NK-92 (cell line): ENCODE results near the gene VAV2.
"Not testable (repeated sequence)": the region's sequence is repeated elsewhere in the genome, so short reads cannot be mapped to it uniquely, and the experiment has no call there.

Experiments
- DNase-seq: peaks from one replicate; lab custom pipeline; 2025; ENCODE audit not compliant: unreplicated experiment; lab: John Stamatoyannopoulos, UW

Gene VAV2

DNA sequence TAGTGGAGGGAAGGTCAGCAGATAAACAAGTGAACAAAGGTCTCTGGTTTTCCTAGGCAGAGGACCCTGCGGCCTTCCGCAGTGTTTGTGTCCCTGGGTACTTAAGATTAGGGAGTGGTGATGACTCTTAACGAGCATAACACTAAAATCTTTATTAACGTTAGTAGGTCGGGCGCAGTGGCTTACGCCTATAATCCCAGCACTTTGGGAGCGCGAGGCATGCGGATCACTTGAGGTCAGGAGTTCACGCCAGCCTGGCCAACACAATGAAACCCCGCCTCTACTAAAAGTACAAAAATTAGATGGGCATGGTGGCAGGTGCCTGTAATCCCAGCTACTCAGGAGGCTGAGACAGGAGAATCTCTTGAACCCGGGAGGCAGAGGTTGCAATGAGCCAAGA lies 96.1 kb downstream of the VAV2 start:
- not testable (repeated sequence) for DNase-seq

DNA sequence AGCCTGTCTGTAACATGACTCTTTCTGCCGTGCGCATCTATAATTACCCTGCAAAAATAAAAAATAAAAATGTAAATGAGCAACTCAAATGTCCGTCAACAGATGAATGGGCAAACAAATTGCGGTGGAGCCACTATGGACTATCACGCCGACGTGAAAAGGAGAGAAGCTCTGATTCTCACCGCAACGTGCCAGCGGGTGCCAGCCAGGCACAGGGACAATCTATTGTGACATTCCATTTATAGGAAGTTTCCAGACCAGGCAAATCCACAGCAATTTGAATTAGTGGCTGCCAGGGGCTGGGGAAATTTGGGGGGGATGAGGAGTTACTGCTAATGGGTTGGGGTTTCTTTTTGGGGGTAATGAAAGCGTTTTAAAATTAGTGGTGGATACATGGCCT lies 96.8 kb downstream of the VAV2 start:
- DNase-seq, result no peak

DNA sequence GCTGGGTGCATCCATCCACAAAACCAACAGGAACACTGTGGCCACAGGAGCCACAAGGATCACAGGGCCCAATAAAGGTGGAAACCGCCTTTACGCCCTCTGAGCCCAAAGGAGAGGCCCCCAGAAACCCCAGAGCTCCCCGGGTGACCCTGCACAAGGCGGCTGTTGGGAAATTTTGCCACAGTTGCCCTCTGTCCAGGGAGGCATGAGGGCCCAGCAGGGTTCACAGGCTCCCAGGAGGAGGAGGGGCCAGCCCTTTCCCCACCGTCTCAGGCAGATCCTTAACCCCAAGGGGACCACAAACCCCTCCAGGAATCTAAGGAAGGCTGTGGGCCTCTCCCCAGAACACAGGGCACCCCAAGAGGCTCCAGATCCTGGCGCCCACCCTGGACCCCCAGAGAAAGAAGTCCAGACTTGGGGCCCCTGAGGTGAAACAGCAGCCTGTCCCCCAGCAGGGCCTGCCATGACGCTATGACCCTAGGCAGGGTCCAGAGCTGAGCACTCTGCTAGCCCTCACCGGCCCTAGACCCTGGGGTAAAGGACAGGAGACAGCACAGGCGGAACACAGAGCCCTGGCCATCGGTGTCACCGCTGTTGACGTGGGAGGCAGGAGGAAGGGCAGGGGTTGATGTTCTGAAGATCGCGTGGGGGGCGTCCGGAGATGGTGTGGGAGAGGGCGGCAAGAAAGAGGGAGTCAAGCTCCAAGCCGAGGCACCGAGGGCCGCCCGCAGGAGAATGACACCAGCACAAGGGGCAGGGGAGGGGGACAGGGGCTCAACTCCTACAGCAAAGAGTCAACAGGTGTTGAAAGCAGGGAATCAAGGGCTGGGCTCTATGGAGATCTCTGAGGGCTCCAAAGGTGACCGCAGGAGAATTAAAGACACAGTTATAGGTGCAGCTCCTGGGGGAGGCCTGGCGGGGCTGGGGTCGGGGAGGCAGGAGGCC lies 97.5 kb downstream of the VAV2 start:
- no peak for DNase-seq

DNA sequence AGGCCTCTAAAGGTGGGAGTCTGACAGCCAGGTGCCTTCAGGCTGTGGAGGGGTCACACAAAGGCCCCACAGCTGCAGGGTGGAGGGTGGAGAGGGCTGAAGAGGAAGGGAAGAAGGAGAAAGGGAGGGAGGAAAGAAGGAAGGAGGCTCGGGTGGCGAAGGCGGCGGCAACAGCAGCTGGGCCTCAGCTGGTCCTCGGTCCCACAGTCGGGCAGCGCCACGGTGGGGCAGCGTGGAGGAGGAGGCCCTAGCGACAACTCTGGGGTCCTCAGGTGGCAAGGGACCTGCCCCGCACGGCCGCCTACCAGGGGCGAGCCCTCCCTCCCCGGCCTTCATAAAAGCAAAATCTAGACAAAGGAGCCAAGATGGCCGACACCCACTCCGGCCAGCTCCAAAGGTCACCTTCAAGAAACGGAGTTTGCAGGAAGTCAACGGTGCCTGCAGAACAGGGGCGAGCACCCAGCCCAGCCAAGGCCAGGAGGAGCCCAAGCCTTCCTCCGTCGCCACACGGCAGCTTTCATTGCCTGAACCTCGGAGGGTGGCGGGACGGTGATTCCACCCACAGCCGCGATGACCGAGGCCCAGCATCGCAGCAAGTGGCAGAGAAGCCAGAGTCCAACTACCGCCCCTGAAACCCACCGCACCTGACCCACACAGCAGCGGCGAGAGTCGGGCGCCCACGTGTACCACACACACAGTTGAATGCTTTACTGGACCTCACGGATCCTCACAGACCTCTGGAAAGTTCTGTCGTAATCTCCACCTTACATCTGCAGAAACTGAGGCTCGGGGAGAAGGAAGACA lies 98.7 kb downstream of the VAV2 start:
- no peak for DNase-seq

DNA sequence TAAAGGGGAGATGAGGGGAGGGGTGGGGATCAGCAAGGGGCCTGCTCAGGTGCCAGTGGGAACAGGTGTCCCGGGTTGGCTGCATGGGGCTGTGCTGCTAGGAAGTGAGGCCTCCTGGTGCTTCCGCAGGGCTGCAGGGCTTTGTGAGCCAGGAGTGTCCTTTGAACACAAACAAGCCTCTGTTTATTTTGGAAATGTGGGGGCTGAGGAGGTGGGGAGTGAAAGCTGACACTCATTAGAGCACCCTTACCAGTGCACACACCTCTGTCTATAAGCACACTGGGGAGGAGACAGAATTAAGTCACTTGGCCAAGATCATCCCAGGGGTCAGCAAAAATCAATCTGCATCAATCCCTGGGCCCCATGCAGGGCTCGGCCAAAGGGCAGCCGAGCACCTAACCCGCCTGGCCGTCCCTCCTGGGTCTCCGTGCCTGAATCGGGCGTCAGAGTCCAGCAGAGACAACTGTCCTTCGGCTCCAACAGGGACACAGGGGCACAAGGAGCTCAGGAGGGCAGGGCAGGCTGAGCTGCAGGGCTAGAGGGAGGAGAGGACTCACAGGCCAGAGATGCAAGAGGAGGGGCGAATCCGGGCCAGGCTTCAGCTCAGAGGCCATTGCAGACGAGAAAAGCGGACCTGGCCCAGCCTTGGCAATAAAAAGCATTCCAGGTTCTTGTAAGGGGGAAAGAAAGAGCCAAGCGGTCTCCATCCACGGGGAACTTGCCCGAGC lies 99.8 kb downstream of the VAV2 start:
- DNase-seq, result no peak

DNA sequence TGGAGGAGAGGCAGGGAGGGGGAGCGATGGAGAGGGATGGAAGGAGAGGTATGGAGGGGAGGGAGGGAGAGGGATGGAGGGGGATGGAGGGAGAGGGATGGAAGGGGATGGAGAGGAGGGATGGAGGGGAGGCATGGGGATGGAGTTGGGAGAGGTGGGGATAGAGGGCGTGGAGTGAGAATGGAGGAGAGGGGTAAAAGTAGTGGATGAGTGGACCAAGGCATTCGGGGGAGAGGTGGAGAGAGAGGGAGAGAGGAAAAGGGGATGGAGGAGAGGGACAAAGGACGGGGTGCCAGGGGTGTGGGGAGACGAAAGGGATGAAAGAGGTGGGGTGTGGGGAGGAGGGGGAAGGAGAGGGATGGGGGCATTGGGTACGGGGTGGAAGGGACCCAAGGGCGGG lies 100.4 kb downstream of the VAV2 start:
- no peak for DNase-seq

DNA sequence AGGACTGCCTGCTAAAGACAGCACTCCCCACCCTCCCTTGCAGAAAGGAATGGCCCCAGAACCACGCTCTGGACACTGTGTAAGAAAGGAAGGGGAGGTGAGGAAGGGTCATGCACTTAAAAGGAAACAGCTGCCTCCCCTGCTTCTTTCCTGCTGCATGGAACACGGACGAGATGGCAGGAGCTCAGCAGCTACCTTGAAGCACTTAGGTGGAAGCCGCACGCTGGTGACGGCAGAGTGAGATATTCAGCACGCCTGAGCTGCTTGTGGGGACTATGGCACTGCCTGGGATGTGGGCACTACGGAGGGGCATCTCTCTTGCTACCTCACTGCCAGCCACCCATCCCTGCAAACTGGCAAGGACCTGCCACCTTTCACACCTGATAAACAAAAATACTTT lies 101.5 kb downstream of the VAV2 start:
- no peak for DNase-seq

DNA sequence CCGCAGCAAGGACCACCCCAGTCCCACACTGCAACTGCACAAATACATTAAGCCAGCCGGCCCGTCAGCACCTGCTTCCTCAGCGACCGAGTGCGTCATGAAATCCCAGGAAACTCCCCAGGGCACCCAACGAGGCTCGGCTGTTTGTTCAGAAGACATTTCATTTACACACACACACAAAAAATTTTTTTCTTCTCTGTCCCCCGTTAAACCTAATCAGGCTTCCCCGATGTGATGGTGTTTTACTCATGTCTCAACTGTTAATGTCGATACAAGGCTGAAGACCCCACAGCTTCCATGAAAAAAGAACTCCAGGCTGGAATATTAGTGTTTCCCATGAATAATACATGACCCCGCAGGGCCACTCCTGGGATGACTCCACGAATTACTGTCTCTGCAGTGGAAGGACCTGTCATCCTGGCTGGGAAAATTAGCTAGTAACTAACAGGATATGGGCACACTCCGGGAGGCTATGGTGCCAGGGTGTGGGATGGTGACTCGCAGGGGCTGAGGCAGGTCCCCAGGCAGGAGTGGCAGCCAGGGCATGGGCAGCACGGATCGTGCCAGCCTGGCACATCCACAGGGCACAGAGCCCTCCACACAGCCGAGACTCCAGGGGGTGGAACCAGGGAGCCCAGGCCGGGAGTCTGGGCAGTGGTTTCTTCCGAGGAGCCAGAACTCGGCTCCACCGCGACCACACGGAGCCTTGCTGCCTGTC lies 102.4 kb downstream of the VAV2 start:
- no peak for DNase-seq

DNA sequence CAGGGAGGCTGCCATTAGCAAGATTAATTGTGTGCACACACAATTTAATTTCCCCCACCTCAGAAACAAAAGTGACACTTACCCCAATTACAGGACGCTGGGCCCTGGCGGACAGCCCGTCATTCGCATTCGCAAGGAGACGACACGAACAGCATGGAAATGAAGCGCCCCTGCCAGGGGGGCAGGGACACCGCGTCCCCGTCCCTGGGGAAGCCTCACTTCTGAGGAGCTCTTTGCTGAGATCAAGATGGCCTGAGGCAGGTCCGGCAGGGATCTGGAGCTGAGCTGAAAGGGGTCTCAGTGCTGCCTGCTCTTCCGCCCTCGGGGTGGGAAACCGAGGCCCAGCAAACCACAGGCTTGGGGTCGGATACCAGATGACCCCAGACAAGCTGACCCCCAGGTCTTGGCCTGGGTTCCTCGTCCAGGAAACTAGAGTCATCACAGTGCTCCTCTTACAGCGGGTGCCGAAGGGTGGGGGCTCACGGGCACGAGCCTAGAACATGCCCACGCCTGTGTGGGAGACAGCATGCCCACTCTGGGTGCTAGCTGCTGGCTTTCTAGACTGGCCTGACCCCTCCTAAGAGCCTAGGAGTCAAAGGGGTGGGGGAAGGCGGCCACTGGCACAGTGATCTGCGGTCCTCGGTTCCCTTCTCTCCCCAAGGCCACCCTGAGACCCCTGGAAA lies 103.2 kb downstream of the VAV2 start:
- no peak for DNase-seq

DNA sequence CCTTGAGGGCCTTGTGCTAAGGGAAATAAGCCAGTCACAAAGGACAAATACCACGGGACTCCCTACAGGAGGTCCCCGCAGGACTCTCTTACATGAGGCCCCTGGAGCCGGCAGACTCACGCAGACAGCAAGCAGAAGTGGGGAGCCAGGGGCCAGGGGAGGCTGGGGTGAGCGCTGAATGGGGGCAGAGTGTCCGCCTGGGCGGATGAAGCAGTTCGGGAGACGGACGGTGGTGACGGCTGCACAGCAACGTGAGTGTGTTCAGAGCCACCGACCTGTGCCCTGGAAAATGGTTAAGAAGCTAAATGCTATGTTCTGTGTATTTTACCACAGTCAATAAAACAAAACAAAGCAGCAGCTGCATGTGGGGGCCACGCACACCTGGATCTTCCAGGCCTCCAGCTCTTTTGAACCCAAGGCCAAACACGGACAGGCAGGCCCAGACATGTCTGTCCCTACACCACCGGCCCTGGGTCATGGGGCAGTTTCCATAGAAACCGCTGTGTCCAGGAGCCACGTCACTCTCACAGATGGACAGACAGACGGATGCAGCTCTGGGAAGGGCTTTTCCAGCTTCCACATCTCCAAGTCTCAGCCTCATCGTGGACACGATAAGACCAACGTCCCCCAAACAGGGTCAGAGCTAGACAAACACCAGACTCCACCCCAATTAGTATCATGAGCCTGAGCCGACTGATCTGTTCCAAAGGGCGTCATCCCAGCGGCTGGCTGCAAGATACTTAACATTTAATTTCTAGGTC lies 103.9 kb downstream of the VAV2 start:
- no peak for DNase-seq

DNA sequence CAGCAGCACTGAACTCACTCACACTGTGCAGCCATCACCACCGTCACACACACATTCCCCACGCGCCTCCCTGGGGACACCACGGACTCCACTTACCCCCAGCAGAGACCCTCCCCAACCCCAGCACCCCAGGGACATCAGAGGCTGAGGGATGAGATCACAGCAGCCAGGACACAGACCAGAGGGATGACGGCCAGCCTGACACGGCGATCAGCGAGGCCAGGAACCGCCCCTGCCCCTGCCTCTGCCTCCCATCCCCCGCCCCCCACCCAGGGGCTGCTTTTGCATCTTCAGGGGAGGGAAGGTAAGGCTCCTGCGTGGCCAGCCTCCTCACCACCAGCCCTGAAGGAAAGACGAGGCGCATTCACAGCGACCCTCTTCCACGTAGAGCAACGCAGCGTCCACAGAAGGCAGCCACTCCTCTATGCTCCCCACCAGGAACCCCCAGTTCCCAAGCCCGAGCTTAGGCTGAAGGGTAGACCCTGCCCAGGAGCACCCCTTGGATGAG lies 104.5 kb downstream of the VAV2 start:
- DNase-seq, result no peak

DNA sequence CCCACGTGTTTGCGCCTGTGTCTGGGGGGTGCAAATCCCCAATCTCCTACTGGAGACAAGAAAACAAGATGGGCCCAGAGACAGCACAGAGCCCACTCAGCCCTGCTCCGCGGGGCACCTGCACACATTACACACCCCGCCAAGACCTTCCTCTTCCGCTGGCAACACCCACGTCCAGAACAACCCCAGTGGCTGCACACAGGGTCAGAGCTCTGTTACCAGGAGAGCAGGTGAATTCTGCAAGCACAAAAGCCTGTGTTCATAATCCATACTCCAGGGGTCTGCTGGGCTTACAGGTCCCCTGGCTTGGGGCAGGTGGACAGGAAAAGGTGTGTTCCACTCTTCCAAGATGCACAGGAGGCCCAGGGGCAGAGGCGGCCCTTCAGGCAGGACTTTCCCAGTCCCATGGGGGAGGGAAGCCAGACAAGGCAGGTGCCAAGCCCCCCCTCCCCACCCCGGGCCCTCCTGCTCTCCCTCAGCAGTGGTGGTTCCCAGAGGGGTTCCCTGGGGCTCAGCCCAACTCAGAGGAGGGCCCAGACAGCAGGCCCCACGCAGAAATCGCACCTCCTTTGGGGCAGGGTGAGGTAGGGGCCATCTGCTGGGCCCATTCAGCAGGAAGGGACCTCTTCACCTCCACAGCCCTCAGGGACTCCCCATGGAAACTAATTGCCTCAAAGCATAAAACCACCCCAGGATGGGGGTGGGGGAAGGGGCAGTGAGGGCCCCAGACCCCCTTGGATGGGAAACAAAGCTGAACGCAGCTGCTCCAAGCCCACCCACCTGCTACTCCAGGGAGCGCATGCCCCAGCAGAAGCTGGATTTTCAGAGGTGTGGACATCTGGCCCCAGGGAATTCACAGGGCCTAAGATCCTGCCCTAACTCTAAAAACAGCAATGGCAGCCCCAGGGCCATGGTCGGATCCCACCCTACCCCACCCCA lies 105.3 kb downstream of the VAV2 start:
- no peak for DNase-seq

DNA sequence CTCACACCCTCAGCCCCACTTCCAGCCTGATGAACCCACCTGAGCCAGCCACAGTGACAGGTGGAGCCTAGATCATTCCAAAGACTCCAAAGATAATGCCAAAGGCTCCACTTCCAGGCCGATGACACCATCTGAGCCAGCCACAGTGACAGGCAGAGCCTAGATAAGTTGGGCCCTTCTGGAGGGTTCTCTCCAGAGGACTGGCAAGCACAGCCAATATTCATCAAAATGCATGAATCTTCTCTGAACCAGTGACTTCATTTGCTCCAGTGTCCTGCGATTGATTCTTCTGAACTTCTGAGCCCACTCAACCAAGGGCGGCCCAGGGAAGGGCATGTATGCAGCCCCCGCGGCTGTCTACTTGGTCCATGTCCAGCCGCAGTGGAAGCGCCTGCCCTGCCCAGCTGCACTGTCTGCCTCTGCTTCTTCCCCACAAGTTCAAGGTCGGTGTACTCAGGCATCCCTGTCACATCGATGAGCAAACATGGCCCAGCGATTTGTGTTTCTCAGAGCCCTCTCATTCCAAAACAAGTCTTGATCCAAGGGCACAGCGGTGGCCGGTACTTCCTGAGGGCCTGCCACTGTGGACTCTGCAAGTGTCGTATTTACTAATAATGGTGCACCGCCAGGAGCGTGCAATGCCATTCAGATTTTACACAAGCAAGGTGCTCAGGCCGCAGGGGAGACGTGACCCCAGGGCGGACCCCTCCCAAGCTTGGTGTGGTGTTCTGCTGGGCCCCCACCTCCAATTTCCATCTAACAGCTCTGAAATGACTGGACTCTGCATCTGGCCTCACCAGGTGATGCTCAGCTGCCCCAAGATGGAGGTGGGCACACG lies 107.0 kb downstream of the VAV2 start:
- DNase-seq, result no peak

DNA sequence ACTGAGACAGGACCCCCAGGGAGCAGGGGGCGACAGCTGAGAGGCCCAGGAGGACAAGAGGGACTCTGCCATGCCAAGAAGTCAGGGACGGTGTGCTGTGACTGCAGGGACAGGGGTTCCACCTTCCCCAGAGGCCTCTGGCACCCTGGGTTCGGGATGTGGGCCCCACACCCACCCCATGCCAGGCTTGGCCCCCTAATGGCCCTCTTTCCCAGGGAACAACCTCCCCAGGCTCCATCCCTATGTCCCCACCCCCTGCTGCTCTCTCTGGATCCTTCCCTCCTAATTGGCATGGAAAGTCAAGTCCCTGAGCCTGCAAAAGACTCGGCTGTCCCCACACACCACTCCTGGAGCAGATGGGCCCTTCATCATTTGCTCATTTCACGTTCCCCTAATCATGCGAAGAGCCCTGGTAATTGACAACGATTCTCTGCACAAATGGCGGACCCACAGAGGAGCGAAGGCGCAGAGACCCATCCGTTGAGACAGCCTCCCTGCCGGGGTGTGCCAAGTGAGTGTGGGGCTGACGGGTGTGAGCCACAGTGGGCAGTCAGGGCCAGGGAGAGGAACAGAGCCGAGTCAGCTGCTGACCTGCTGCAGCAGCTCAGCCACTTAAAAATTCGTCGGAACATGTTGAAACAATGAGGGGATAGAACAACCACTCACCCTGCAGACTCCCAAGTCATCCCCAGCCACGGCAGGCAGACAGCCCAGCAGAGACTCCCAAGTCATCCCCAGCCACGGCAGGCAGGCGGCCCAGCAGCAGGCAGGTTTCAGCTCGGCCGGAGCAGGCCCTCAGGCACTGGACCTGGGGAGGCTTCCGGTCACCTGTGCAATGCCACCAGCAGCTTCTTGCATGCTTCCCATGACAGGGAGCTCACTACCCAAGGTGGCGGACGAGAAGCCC lies 109.0 kb downstream of the VAV2 start:
- no peak for DNase-seq

DNA sequence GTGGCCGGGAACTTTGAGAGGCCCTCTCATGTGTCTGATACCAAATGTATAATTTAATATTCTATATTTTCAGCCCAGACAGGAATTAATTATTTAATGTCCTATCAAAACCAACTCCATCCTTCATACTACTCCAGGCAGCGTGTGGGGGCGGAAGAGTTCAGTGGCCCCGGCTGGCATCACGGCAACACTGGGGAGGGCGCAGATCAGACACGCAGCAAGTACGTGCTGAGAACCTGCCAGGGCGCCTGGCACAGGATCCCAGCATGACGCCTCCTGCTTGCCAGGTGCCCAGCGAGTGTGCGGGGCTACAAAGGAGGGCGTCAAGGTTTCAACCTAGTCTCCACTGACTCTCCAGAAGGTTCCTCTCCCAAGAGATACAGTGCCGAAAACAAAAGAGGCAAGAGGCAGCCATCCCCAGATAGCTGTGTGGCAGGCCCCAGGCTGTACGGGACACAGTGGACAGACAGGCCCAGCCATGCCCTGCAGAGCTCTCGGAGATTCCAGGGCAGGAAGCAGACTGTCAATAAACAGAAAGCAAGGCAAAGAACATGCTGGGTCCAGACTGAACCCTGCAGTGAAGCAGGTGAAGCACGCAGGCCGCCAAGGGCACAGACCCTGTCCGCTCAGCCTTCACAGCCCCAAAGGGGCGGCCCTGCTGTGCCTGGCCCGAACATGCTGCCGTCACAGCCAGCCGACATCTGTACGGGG lies 110.3 kb downstream of the VAV2 start:
- DNase-seq, result no peak
